Measurements from ENCODE around the gene SALL4.

The SALL4 gene

GRCh38 chr20:51734876-51735720 is 67.2 kb downstream of the SALL4 start:
- DNase-seq: no peak

GRCh38 chr20:51733070-51733469 is 69.3 kb downstream of the SALL4 start:
- DNase-seq: no peak
